ENCODE data around the gene MT3. TPM values are rescaled to one million over a fixed set of nuclear protein-coding genes. Genes with fewer than 3 reads are reported as not detected.

The MT3 gene
- total and polyA plus RNA-seq, 2 of the 13 experiments (the other 11 are each of a cell fraction or from before 2014, with no cell fraction given): not detected

- TF ChIP-seq NBN (conservative IDR thresholded peaks at IDR 0.05): no peak
- peak; percentile 69; the same call in 1 of the 2 replicates for TF ChIP-seq BHLHE40 (IDR thresholded peaks at IDR 0.05; ENCODE audit: low read length)
- peak; percentile 61; the same call in 1 of the 2 replicates for TF ChIP-seq NFE2L2 (IDR thresholded peaks at IDR 0.05; ENCODE audit: low read length)
- TF ChIP-seq U2AF1 (optimal IDR thresholded peaks at IDR 0.05; ENCODE audit: low read depth, low read length): peak; percentile 80
- peak; percentile 91 for TF ChIP-seq E2F1 (CRISPR knock-in tag; IDR thresholded peaks at IDR 0.05)
- TF ChIP-seq PATZ1 (CRISPR knock-in tag; IDR thresholded peaks at IDR 0.05): peak; percentile 39; the same call in 1 of the 2 replicates
- TF ChIP-seq ZBTB26 (CRISPR knock-in tag; IDR thresholded peaks at IDR 0.05; ENCODE audit: borderline replicate concordance): no peak; the same call in 1 of the 2 replicates
- TF ChIP-seq ZNF766 (CRISPR knock-in tag; IDR thresholded peaks at IDR 0.05; ENCODE audit: borderline replicate concordance): peak; percentile 90
- no peak for TF ChIP-seq ELK4 (CRISPR knock-in tag; IDR thresholded peaks at IDR 0.05; ENCODE audit: borderline replicate concordance)
- TF ChIP-seq HCFC1 (IDR thresholded peaks at IDR 0.05; ENCODE audit: low read depth, low read length): peak; percentile 14; the same call in 1 of the 2 replicates
- TF ChIP-seq ZNF30 (CRISPR knock-in tag; IDR thresholded peaks at IDR 0.05): no peak
- TF ChIP-seq PREB (CRISPR knock-in tag; IDR thresholded peaks at IDR 0.05): no peak
- no peak for TF ChIP-seq PCBP2 (optimal IDR thresholded peaks at IDR 0.05; ENCODE audit: low read depth, low read length, poor library complexity, severe bottlenecking)
- no peak for TF ChIP-seq MBD4 (IDR thresholded peaks at IDR 0.05; ENCODE audit: borderline replicate concordance, low read length)
- no peak for TF ChIP-seq ZNF775 (CRISPR knock-in tag; IDR thresholded peaks at IDR 0.05; ENCODE audit: borderline replicate concordance)
- TF ChIP-seq RARG (CRISPR knock-in tag; IDR thresholded peaks at IDR 0.05; ENCODE audit: low read depth): no peak
- peak; percentile 88 for TF ChIP-seq ZNF430 (CRISPR knock-in tag; IDR thresholded peaks at IDR 0.05)
- peak; percentile 63; the same call in 1 of the 2 replicates for TF ChIP-seq ZNF512B (CRISPR knock-in tag; IDR thresholded peaks at IDR 0.05; ENCODE audit: borderline replicate concordance)
- 0 out of 2 replicates have a peak, but pooled peaks have one; percentile 2 for TF ChIP-seq ZNF605 (CRISPR knock-in tag; IDR thresholded peaks at IDR 0.05)
These were observed 18.9 kb downstream of the MT3 start, which contains the start of gene MT2A (continued) for GRCh38 chr16:56608043-56608875.

Data from HepG2 (cell line).